IMR-90 (cell line): ENCODE data around the gene RUNX1. TPM values are rescaled to one million over a fixed set of nuclear protein-coding genes. Genes with fewer than 3 reads are reported as not detected.

Source experiments
- ATAC-seq: fragments of 200-7000 bp; cut with Tn5 transposase; 2 replicates; pipeline ENCODE4 v1.9.1; 2020; ENCODE audit warnings: low read depth, mild to moderate bottlenecking, moderate library complexity
- BruUV-seq: library from RNA; stranded (reverse); fragments of 400-500 nt; replicated peaks from 2 replicates; lab custom pipeline; 2021; lab: Mats Ljungman, UMichigan
- CTCF ChIA-PET: fragments of 300-600 bp; formaldehyde crosslinking; extraction: SDS; loops from one replicate; lab custom pipeline; 2021; ENCODE audit warnings: antibody characterized with exemption; lab: Yijun Ruan, JAX
- POLR2A ChIA-PET: fragments of 300-600 bp; sonication (Branson Sonifier 250); formaldehyde crosslinking; loops from one replicate; lab custom pipeline; 2022; ENCODE audit warnings: antibody characterized with exemption; ENCODE audit not compliant: unreplicated experiment; lab: Charles Lee
- DNase-seq: peaks from one replicate; pipeline ENCODE4 v3.0.0; 2013
- H2AFZ ChIP-seq: replicated peaks from 2 replicates; pipeline ENCODE3; 2013; ENCODE audit warnings: low read length, mild to moderate bottlenecking; ENCODE audit not compliant: poor library complexity
- H2AK5ac ChIP-seq: 2 replicates; pipeline ENCODE4 v1.6.1; 2013; ENCODE audit warnings: low read depth, low read length, inconsistent platforms
- H2AK9ac ChIP-seq: replicated peaks from 2 replicates; pipeline ENCODE3; 2013; ENCODE audit warnings: mild to moderate bottlenecking, low read depth, low read length, moderate library complexity; ENCODE audit not compliant: poor library complexity
- H2BK120ac ChIP-seq: 2 replicates; pipeline ENCODE4 v1.6.1; 2013; ENCODE audit warnings: low read depth, low read length, inconsistent platforms
- H2BK15ac ChIP-seq: 3 replicates; pipeline ENCODE4 v1.6.1; 2013; ENCODE audit warnings: low read depth, low read length, inconsistent platforms
- H2BK20ac ChIP-seq: 2 replicates; pipeline ENCODE4 v1.6.1; 2013; ENCODE audit warnings: low read depth, mild to moderate bottlenecking, inconsistent platforms, low read length, moderate library complexity
- H2BK5ac ChIP-seq: 2 replicates; pipeline ENCODE4 v1.6.1; 2013; ENCODE audit warnings: mild to moderate bottlenecking, low read depth, low read length, inconsistent platforms; ENCODE audit not compliant: poor library complexity, severe bottlenecking
- H3K14ac ChIP-seq: replicated peaks from 2 replicates; pipeline ENCODE4 v1.6.1; 2013; ENCODE audit warnings: low read depth, low read length, inconsistent platforms
- H3K18ac ChIP-seq: 2 replicates; pipeline ENCODE4 v1.6.1; 2013; ENCODE audit warnings: low read depth, low read length, control low read depth
- H3K23ac ChIP-seq: 2 replicates; pipeline ENCODE4 v1.6.1; 2013; ENCODE audit warnings: low read depth, low read length, inconsistent platforms
- H3K27ac ChIP-seq: 2 replicates; pipeline ENCODE4 v1.5.1; 2013; ENCODE audit warnings: mild to moderate bottlenecking, control low read depth, low read length; ENCODE audit not compliant: insufficient read depth
- H3K27me3 ChIP-seq: 2 replicates; pipeline ENCODE4 v1.6.1; 2013; ENCODE audit warnings: low read length; ENCODE audit not compliant: control insufficient read depth, insufficient read depth
- H3K36me3 ChIP-seq: 2 replicates; pipeline ENCODE4 v1.6.1; 2013; ENCODE audit warnings: low read length, mixed read lengths; ENCODE audit not compliant: control insufficient read depth, insufficient read depth
- H3K4ac ChIP-seq: 2 replicates; pipeline ENCODE4 v1.6.1; 2013; ENCODE audit warnings: low read depth, low read length, inconsistent platforms
- H3K4me1 ChIP-seq: 2 replicates; pipeline ENCODE4 v1.6.1; 2013; ENCODE audit warnings: low read length, mixed read lengths; ENCODE audit not compliant: control insufficient read depth, insufficient read depth
- H3K4me2 ChIP-seq: 2 replicates; pipeline ENCODE4 v1.6.1; 2013; ENCODE audit warnings: low read depth, mild to moderate bottlenecking, control low read depth, low read length, moderate library complexity
- H3K4me3 ChIP-seq: 2 replicates; pipeline ENCODE4 v1.5.1; 2013; ENCODE audit warnings: low read depth, mild to moderate bottlenecking, control low read depth, low read length, moderate library complexity; ENCODE audit not compliant: insufficient read depth
- H3K56ac ChIP-seq: 2 replicates; pipeline ENCODE4 v1.6.1; 2013; ENCODE audit warnings: low read length, inconsistent platforms; ENCODE audit not compliant: insufficient read depth; ENCODE audit errors: extremely low read depth
- H3K79me1 ChIP-seq, 2 experiments: 2 replicates each; pipeline ENCODE4 v1.6.1; 2013; ENCODE audit warnings: low read length in 2 of 2, inconsistent platforms in 1 of 2, low read depth in 1 of 2
- H3K9ac ChIP-seq: 2 replicates; pipeline ENCODE4 v1.6.1; 2013; ENCODE audit warnings: low read depth, low read length, control low read depth
- H3K9me1 ChIP-seq: 2 replicates; pipeline ENCODE4 v1.6.1; 2013; ENCODE audit warnings: low read length, inconsistent platforms; ENCODE audit not compliant: insufficient read depth
- H3K9me3 ChIP-seq: 2 replicates; pipeline ENCODE4 v1.6.1; 2013; ENCODE audit warnings: low read length; ENCODE audit not compliant: control insufficient read depth, insufficient read depth
- H4K20me1 ChIP-seq: 2 replicates; pipeline ENCODE4 v1.6.1; 2013; ENCODE audit warnings: low read length, inconsistent platforms; ENCODE audit not compliant: insufficient read depth
- H4K5ac ChIP-seq: 2 replicates; pipeline ENCODE4 v1.6.1; 2013; ENCODE audit warnings: mild to moderate bottlenecking, low read depth, low read length, control low read depth
- H4K8ac ChIP-seq, 2 experiments: 2 replicates each; pipeline ENCODE4 v1.6.1; 2013; ENCODE audit warnings: low read depth in 2 of 2, low read length in 2 of 2, control low read depth in 1 of 2, inconsistent platforms in 1 of 2
- H4K91ac ChIP-seq: 2 replicates; pipeline ENCODE4 v1.6.1; 2013; ENCODE audit warnings: low read depth, low read length, inconsistent platforms; ENCODE audit not compliant: insufficient read depth
- CEBPB ChIP-seq: IDR thresholded peaks from 2 replicates; pipeline ENCODE4 v1.6.1; 2012; ENCODE audit warnings: low read depth, low read length, improper control_type of control experiment
- POLR2A ChIP-seq: IDR thresholded peaks from 2 replicates; pipeline ENCODE4 v1.6.1; 2012; ENCODE audit warnings: mild to moderate bottlenecking, low read depth, low read length
- WGBS, 2 experiments: methylation state at CpG; one replicate each; pipeline versions ENCODE4 v1.1.5 to v1.1.7; 2013; ENCODE audit warnings: missing lambda C conversion rate in 2 of 2; ENCODE audit not compliant: insufficient read length in 1 of 2; ENCODE audit errors: extremely low coverage in 2 of 2; 5-methylcytosine and 5-hydroxymethylcytosine counted together
- dilution Hi-C: fragments of 300-500 bp; cut with HindIII; formaldehyde crosslinking; loops from one replicate; pipeline ENCODE4 v1.14.3; 2018; ENCODE audit warnings: low sequenced_read_pairs; ENCODE audit not compliant: unreplicated experiment
- in situ Hi-C: fragments of 300-500 bp; cut with MboI; formaldehyde crosslinking; loops from 3 replicates; pipeline ENCODE4 v1.14.3; 2019; ENCODE audit warnings: low sequenced_read_pairs, inconsistent platforms, mixed read lengths
- intact Hi-C: fragments of 100-400 bp; cut with micrococcal nuclease; formaldehyde crosslinking; loops from 2 replicates; pipeline ENCODE4 v1.10.0; 2022
- polyA plus RNA-seq, 3 experiments: library from polyadenylated mRNA; depleted of rRNA; stranded (reverse); fragments of >200 nt; gene quantifications; 2 replicates each; pipeline ENCODE4 v1.2.3, GENCODE V29; 2012; ENCODE audit warnings: low replicate concordance in 1 of 3
- total RNA-seq: library from RNA; depleted of rRNA; stranded (reverse); fragments of >200 nt; gene quantifications from 2 replicates; pipeline ENCODE4 v1.2.3, GENCODE V29; 2012

The RUNX1 gene
- total and polyA plus RNA-seq, 2 of the 4 experiments (the other 2 are of a cell fraction) = 34.5 to 56.5 TPM

DNA sequence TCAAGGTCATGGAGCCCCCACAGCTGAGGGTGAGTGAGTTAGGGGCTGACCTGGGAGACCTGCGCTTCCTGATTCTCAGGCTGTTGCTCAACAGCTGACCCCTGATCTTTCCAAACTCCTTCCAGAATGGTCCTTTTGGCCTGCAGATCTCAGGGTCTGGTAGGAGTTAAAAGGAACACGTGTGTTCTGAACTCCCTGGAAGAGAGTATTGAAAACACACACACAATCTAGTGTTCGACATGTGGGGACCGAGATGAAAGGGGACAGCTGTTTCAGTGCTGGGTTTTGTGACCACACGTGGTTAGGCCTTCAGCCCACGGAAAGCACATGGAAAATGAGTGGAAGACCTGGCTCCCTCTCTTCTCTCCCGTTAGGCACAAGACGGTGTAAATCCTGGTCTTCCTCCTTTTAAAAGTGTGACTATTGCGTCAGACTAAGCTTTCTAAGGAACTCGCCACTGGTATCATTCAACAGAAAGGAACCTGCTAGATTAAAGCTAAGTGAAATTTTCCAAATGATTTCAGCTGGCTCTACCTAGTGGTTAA lies 49.6 kb downstream of the RUNX1 start:
- H3K79me1 ChIP-seq = peaks cover 0 to 23% of the 10 kb centered on the region in 2 experiments; a peak in 2 of 4 replicates
- no peak overlapping the region for H3K4me2 ChIP-seq
- H4K8ac ChIP-seq = peak overlapping the region; percentile 32 to 38; a peak in 2 of 4 replicates
- no peak overlapping the region for H3K27ac ChIP-seq
- H3K27me3 ChIP-seq = no peaks in the 10 kb centered on the region
- H2BK15ac ChIP-seq = peak overlapping the region; percentile 48; the same call in 1 of the 3 replicates
- no TSS peak for BruUV-seq
- ChIA-PET POLR2A (no interaction called here), CTCF (no interaction called here)
- no peak for ATAC-seq
- H3K23ac ChIP-seq = 0 out of 2 replicates have a peak overlapping the region, but pooled peaks have one; percentile 24
- intact Hi-C loops = no loop called here
- H3K4me3 ChIP-seq = no peak overlapping the region
- H3K18ac ChIP-seq = peak overlapping the region; percentile 51
- no peak overlapping the region for H2BK5ac ChIP-seq
- DNase-seq = no peak
- peak overlapping the region; percentile 58 for H2AFZ ChIP-seq
- peak overlapping the region; percentile 81; the same call in 1 of the 2 replicates for H2AK5ac ChIP-seq
- no peak overlapping the region for H3K56ac ChIP-seq
- H3K9me3 ChIP-seq = no peaks in the 10 kb centered on the region
- H3K4ac ChIP-seq = peak overlapping the region; percentile 7; the same call in 1 of the 2 replicates
- in situ Hi-C loops = no loop called here
- H4K20me1 ChIP-seq = no peaks in the 10 kb centered on the region
- no peak overlapping the region for H3K9ac ChIP-seq
- H2BK20ac ChIP-seq = 0 out of 2 replicates have a peak overlapping the region, but pooled peaks have one; percentile 28
- WGBS, 2 experiments = 80% methylated on average over 1 of the region's 10 CpGs; no CpG with 5 or more reads in 1 of the 2 experiments
- H2AK9ac ChIP-seq = no peak overlapping the region
- peaks cover 22% of the 10 kb centered on the region for H3K4me1 ChIP-seq
- no peaks in the 10 kb centered on the region for H3K36me3 ChIP-seq
- no peak overlapping the region; the same call in 1 of the 2 replicates for H3K14ac ChIP-seq
- peaks cover 26% of the 10 kb centered on the region for H3K9me1 ChIP-seq
- dilution Hi-C loops = no loop called here
- TF ChIP-seq POLR2A (no peak), CEBPB (peak; percentile 62)
- H4K5ac ChIP-seq = peak overlapping the region; percentile 81
- peak overlapping the region; percentile 67 for H4K91ac ChIP-seq
- peak overlapping the region; percentile 28 for H2BK120ac ChIP-seq
